ENCODE results near the gene DMKN.

DNA sequence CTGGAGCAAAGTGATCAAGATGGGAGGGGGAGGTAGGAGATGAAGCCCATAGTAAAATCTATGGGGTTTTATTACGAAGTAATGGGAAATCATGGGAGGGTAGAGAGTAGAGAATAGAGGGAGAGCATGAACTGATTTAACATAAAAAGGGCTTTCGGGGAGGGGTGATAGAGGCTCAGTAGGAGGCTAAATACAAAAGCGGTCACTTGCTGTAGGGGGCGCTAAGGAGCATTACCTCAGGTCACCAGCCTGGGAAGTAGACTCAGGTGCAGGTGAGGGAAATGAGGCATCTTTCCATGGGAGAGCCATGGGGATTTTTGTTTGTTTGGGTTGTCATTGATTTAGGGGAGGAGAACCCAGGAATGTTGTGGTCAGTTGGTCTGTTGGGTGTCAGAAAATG is 37.3 kb downstream of the DMKN start:
- TF ChIP-seq ZNF274 (IDR thresholded peaks at IDR 0.05; ENCODE audit: low read depth, low read length) (no peak), SUZ12 (IDR thresholded peaks at IDR 0.05; ENCODE audit: extremely low read depth, insufficient read depth, insufficient read length) (no peak), YY1 (IDR thresholded peaks at IDR 0.05; ENCODE audit: insufficient read depth, insufficient read length) (no peak)
